ACC112 (cell line): Measurements from ENCODE around the gene SLC22A13.

Source experiments
- H2AFZ ChIP-seq: fragments of 200-600 bp; sonication (generic); one replicate; pipeline ENCODE4 v1.6.0; 2017; ENCODE audit warnings: antibody characterized with exemption, low read length; ENCODE audit not compliant: unreplicated experiment
- H3K27ac ChIP-seq: fragments of 200-600 bp; sonication (generic); 2 replicates; pipeline ENCODE4 v1.5.1; 2014; ENCODE audit warnings: low read depth, mild to moderate bottlenecking, antibody characterized with exemption, low read length, moderate library complexity
- H3K27me3 ChIP-seq: fragments of 200-600 bp; sonication (generic); 2 replicates; pipeline ENCODE4 v1.6.1; 2014; ENCODE audit warnings: mild to moderate bottlenecking, antibody characterized with exemption, low read length, moderate library complexity, mixed read lengths; ENCODE audit not compliant: insufficient read depth
- H3K36me3 ChIP-seq: fragments of 200-600 bp; sonication (generic); 2 replicates; pipeline ENCODE4 v1.6.1; 2016; ENCODE audit warnings: mild to moderate bottlenecking, antibody characterized with exemption, low read length, moderate library complexity, mixed read lengths; ENCODE audit not compliant: insufficient read depth
- H3K4me1 ChIP-seq: fragments of 200-600 bp; sonication (generic); one replicate; pipeline ENCODE4 v1.6.1; 2016; ENCODE audit warnings: low read length, mixed read lengths; ENCODE audit not compliant: insufficient read depth, unreplicated experiment, control insufficient read depth
- H3K4me3 ChIP-seq: fragments of 200-600 bp; sonication (generic); 2 replicates; pipeline ENCODE4 v1.5.1; 2014; ENCODE audit warnings: mild to moderate bottlenecking, low read depth, low read length
- H3K79me2 ChIP-seq: fragments of 200-600 bp; sonication (generic); one replicate; pipeline ENCODE4 v1.6.0; 2016; ENCODE audit warnings: low read length; ENCODE audit not compliant: control insufficient read depth, unreplicated experiment, insufficient read depth

Gene SLC22A13

GRCh38 chr3:38297947-38298711 lies 32.5 kb downstream of the SLC22A13 start:
- Histone ChIP-seq H3K36me3 (no peaks in the 10 kb centered on the region), H3K4me3 (no peak overlapping the region), H3K4me1 (no peaks in the 10 kb centered on the region), H3K27ac (no peak overlapping the region), H2AFZ (no peak overlapping the region), H3K79me2 (no peaks in the 10 kb centered on the region), H3K27me3 (no peaks in the 10 kb centered on the region)

GRCh38 chr3:38306941-38307340 lies 41.3 kb downstream of the SLC22A13 start:
- no peaks in the 10 kb centered on the region for H3K4me1 ChIP-seq
- no peak overlapping the region for H2AFZ ChIP-seq
- H3K36me3 ChIP-seq: no peaks in the 10 kb centered on the region
- H3K27me3 ChIP-seq: no peaks in the 10 kb centered on the region
- no peaks in the 10 kb centered on the region for H3K79me2 ChIP-seq
- no peak overlapping the region for H3K27ac ChIP-seq
- no peak overlapping the region for H3K4me3 ChIP-seq

- H3K4me1 ChIP-seq: no peaks in the 10 kb centered on the region
- H3K36me3 ChIP-seq: no peaks in the 10 kb centered on the region
- H3K27me3 ChIP-seq: no peaks in the 10 kb centered on the region
- no peak overlapping the region for H3K27ac ChIP-seq
- no peak overlapping the region for H2AFZ ChIP-seq
- no peaks in the 10 kb centered on the region for H3K79me2 ChIP-seq
- no peak overlapping the region for H3K4me3 ChIP-seq
Measured at GRCh38 chr3:38307599-38307998, 42.0 kb downstream of the SLC22A13 start.

- Histone ChIP-seq H3K27me3 (no peaks in the 10 kb centered on the region), H2AFZ (no peak overlapping the region), H3K27ac (no peak overlapping the region), H3K79me2 (no peaks in the 10 kb centered on the region), H3K4me3 (no peak overlapping the region), H3K36me3 (no peaks in the 10 kb centered on the region), H3K4me1 (no peaks in the 10 kb centered on the region)
Measured at GRCh38 chr3:38308456-38308855, 42.8 kb downstream of the SLC22A13 start.

GRCh38 chr3:38311476-38311875 lies 45.9 kb downstream of the SLC22A13 start:
- H2AFZ ChIP-seq: no peak overlapping the region
- no peak overlapping the region for H3K4me3 ChIP-seq
- H3K36me3 ChIP-seq: no peaks in the 10 kb centered on the region
- H3K27me3 ChIP-seq: no peaks in the 10 kb centered on the region
- H3K4me1 ChIP-seq: no peaks in the 10 kb centered on the region
- no peak overlapping the region for H3K27ac ChIP-seq
- no peaks in the 10 kb centered on the region for H3K79me2 ChIP-seq

- H3K27ac ChIP-seq: no peak overlapping the region
- no peaks in the 10 kb centered on the region for H3K79me2 ChIP-seq
- H2AFZ ChIP-seq: no peak overlapping the region
Measured at GRCh38 chr3:38311941-38312340, 46.3 kb downstream of the SLC22A13 start.

GRCh38 chr3:38312356-38312755 lies 46.7 kb downstream of the SLC22A13 start:
- Histone ChIP-seq H3K27ac (no peak overlapping the region), H3K79me2 (no peaks in the 10 kb centered on the region), H3K4me3 (no peak overlapping the region), H2AFZ (no peak overlapping the region), H3K36me3 (no peaks in the 10 kb centered on the region), H3K27me3 (no peaks in the 10 kb centered on the region), H3K4me1 (no peaks in the 10 kb centered on the region)

More at GRCh38 chr3:38311941-38312340, 46.3 kb downstream of the SLC22A13 start:
- H3K4me3 ChIP-seq: no peak overlapping the region
- H3K36me3 ChIP-seq: no peaks in the 10 kb centered on the region
- H3K27me3 ChIP-seq: no peaks in the 10 kb centered on the region
- H3K4me1 ChIP-seq: no peaks in the 10 kb centered on the region

- Histone ChIP-seq H3K27ac (no peak overlapping the region), H3K4me1 (no peaks in the 10 kb centered on the region), H2AFZ (no peak overlapping the region), H3K4me3 (no peak overlapping the region), H3K36me3 (no peaks in the 10 kb centered on the region), H3K79me2 (no peaks in the 10 kb centered on the region), H3K27me3 (no peaks in the 10 kb centered on the region)
Measured at GRCh38 chr3:38313263-38313662, 47.7 kb downstream of the SLC22A13 start.

GRCh38 chr3:38313695-38314094 lies 48.1 kb downstream of the SLC22A13 start:
- Histone ChIP-seq H3K79me2 (no peaks in the 10 kb centered on the region), H3K4me3 (no peak overlapping the region), H3K4me1 (no peaks in the 10 kb centered on the region), H2AFZ (no peak overlapping the region), H3K27ac (no peak overlapping the region), H3K27me3 (no peaks in the 10 kb centered on the region), H3K36me3 (no peaks in the 10 kb centered on the region)

GRCh38 chr3:38314112-38314763 lies 48.6 kb downstream of the SLC22A13 start:
- Histone ChIP-seq H3K4me3 (no peak overlapping the region), H3K27me3 (no peaks in the 10 kb centered on the region), H3K36me3 (no peaks in the 10 kb centered on the region), H3K79me2 (no peaks in the 10 kb centered on the region), H3K27ac (no peak overlapping the region), H3K4me1 (no peaks in the 10 kb centered on the region), H2AFZ (no peak overlapping the region)
